ENCODE results near the gene ANKRD63. TPM values are rescaled to one million over a fixed set of nuclear protein-coding genes. Genes with fewer than 3 reads are reported as not detected.

ANKRD63 gene
- polyA plus RNA-seq, 1 of the 3 experiments (the other 2 are of a cell fraction): not detected

- H2AFZ ChIP-seq (ENCODE audit: low read depth): no peak overlapping the region
- no peak overlapping the region for H3K4me2 ChIP-seq
- peaks cover 16% of the 10 kb centered on the region for H3K27me3 ChIP-seq (ENCODE audit: insufficient read depth)
- peaks cover 22% of the 10 kb centered on the region for H3F3A ChIP-seq (replicated peaks; ENCODE audit: insufficient read depth)
- peaks cover 13% of the 10 kb centered on the region for H4K20me1 ChIP-seq (ENCODE audit: insufficient read depth)
- TF ChIP-seq RXRA (IDR thresholded peaks at IDR 0.05; ENCODE audit: borderline replicate concordance, low read depth): no peak
- no peak for TF ChIP-seq RCOR1 (IDR thresholded peaks at IDR 0.05; ENCODE audit: low read length)
- TF ChIP-seq EP300 (IDR thresholded peaks at IDR 0.05; ENCODE audit: borderline replicate concordance in 1 of 2, low read depth in 1 of 2, low read length in 1 of 2): no peak
- TF ChIP-seq TAF1 (IDR thresholded peaks at IDR 0.05; ENCODE audit: borderline replicate concordance, low read depth, low read length): no peak
- TF ChIP-seq FOSL2 (IDR thresholded peaks at IDR 0.05; ENCODE audit: borderline replicate concordance, low read depth): no peak
- no peak for TF ChIP-seq GATA2 (CRISPR knock-in tag; IDR thresholded peaks at IDR 0.05)
- TF ChIP-seq FOXJ3 (CRISPR knock-in tag; IDR thresholded peaks at IDR 0.05): no peak
- no peak for TF ChIP-seq TCF12 (IDR thresholded peaks at IDR 0.05)
- TF ChIP-seq USF2 (IDR thresholded peaks at IDR 0.05; ENCODE audit: borderline replicate concordance, low read depth, low read length): no peak
- no peak for TF ChIP-seq EZH2phosphoT487 (IDR thresholded peaks at IDR 0.05; ENCODE audit: borderline replicate concordance, low read depth)
- TF ChIP-seq GABPA (IDR thresholded peaks at IDR 0.05; ENCODE audit: low read depth): no peak
- TF ChIP-seq USF1 (IDR thresholded peaks at IDR 0.05; ENCODE audit: borderline replicate concordance, low read depth): no peak
- no peaks in the 10 kb centered on the region for H3K9me3 ChIP-seq
- H3K9ac ChIP-seq: no peak overlapping the region
- peaks cover 13 to 29% of the 10 kb centered on the region in 2 experiments for H3K4me1 ChIP-seq (ENCODE audit: control insufficient read depth in 1 of 2, insufficient read depth in 2 of 2, low read depth in 1 of 2, low read length in 1 of 2)
- no peaks in the 10 kb centered on the region for H3K36me3 ChIP-seq (replicated peaks in 1 of 2; ENCODE audit: control insufficient read depth in 1 of 2, insufficient read depth in 2 of 2, low read length in 1 of 2)
- POLR2A ChIA-PET: interaction anchor here (1.1 kb wide), 1 partner anchor 8 kb away, joined by 5 read pairs; the partner anchor contains the start of gene PAK6
- no peak overlapping the region for H3K4me3 ChIP-seq (ENCODE audit: low read depth in 2 of 2, low read length in 1 of 2)
- no peaks in the 10 kb centered on the region for H3K9me2 ChIP-seq
- WGBS (ENCODE audit: low lambda C conversion rate): 81% methylated on average over 12 of the region's 12 CpGs
- CTCF ChIA-PET: interaction anchor here (0.6 to 34.5 kb wide), 5 partner anchors 8 to 143 kb away, joined by 3 to 720 read pairs (median 9); partner anchors contain the start of gene PAK6
- no peaks in the 10 kb centered on the region for H3K79me2 ChIP-seq (ENCODE audit: insufficient read depth)
- H3K27ac ChIP-seq (ENCODE audit: low read depth in 2 of 2, low read length in 1 of 2): no peak overlapping the region
- DNase-seq: no peak
Measured at GRCh38 chr15:40247406-40247971, 35.4 kb downstream of the ANKRD63 start.

GRCh38 chr15:40246496-40247280 lies 36.2 kb downstream of the ANKRD63 start:
- H3K4me1 ChIP-seq (ENCODE audit: control insufficient read depth in 1 of 2, insufficient read depth in 2 of 2, low read depth in 1 of 2, low read length in 1 of 2): peaks cover 13 to 29% of the 10 kb centered on the region in 2 experiments
- no peak for TF ChIP-seq PBX3 (IDR thresholded peaks at IDR 0.05)
- no peak for TF ChIP-seq MAX (IDR thresholded peaks at IDR 0.05; ENCODE audit: low read depth)
- TF ChIP-seq RCOR1 (IDR thresholded peaks at IDR 0.05; ENCODE audit: low read length): no peak
- no peak for TF ChIP-seq SMC3 (IDR thresholded peaks at IDR 0.05; ENCODE audit: low read depth, low read length)
- no peak for TF ChIP-seq IRF3 (IDR thresholded peaks at IDR 0.05; ENCODE audit: low read depth, low read length)
- TF ChIP-seq TEAD4 (IDR thresholded peaks at IDR 0.05; ENCODE audit: borderline replicate concordance, insufficient read depth): no peak
- no peak for TF ChIP-seq RAD21 (IDR thresholded peaks at IDR 0.05; ENCODE audit: low read length)
- TF ChIP-seq CTCF (IDR thresholded peaks at IDR 0.05): no peak

More at GRCh38 chr15:40246496-40247280, 36.2 kb downstream of the ANKRD63 start:
- no peaks in the 10 kb centered on the region for H3K36me3 ChIP-seq (replicated peaks in 1 of 2; ENCODE audit: control insufficient read depth in 1 of 2, insufficient read depth in 2 of 2, low read length in 1 of 2)
- H3F3A ChIP-seq (replicated peaks; ENCODE audit: insufficient read depth): peaks cover 22% of the 10 kb centered on the region
- no peak overlapping the region for H3K27ac ChIP-seq (ENCODE audit: low read depth in 2 of 2, low read length in 1 of 2)
- no peak overlapping the region for H3K9ac ChIP-seq
- peaks cover 15% of the 10 kb centered on the region for H3K27me3 ChIP-seq (ENCODE audit: insufficient read depth)
- WGBS (ENCODE audit: low lambda C conversion rate): 80% methylated on average over 5 of the region's 8 CpGs
- no peak overlapping the region for H3K4me2 ChIP-seq
- no peak overlapping the region for H2AFZ ChIP-seq (ENCODE audit: low read depth)
- H3K79me2 ChIP-seq (ENCODE audit: insufficient read depth): no peaks in the 10 kb centered on the region
- ChIA-PET POLR2A (no interaction called here), CTCF (interaction anchor here (1.2 to 34.5 kb wide), 5 partner anchors 8 to 63 kb away, joined by 3 to 720 read pairs (median 9); partner anchors contain the start of gene PAK6)
- no peak overlapping the region for H3K4me3 ChIP-seq (ENCODE audit: low read depth in 2 of 2, low read length in 1 of 2)
- H3K9me3 ChIP-seq: no peaks in the 10 kb centered on the region
- peaks cover 13% of the 10 kb centered on the region for H4K20me1 ChIP-seq (ENCODE audit: insufficient read depth)
- DNase-seq: no peak
- no peaks in the 10 kb centered on the region for H3K9me2 ChIP-seq

Measured in SK-N-SH (cell line).